Right atrium auricular region (tissue), 2 donors: ENCODE results near the gene NUDT4B. TPM values are rescaled to one million over a fixed set of nuclear protein-coding genes. Genes with fewer than 3 reads are reported as not detected.
"Not testable (repeated sequence)": the region's sequence is repeated elsewhere in the genome, so short reads cannot be mapped to it uniquely, and the experiment has no call there.

ENCODE experiments used
- DNase-seq: peaks from one replicate; pipeline ENCODE4 v3.0.0-alpha.2; 2019; ENCODE audit warnings: low spot score
- H3K27ac ChIP-seq, 2 donors: fragments of 200-600 bp; sonication (generic); 1 replicate in 1 of 2; 2 replicates in 1 of 2; pipeline ENCODE4 v1.5.1; 2016 to 2019
- H3K27me3 ChIP-seq, 2 donors: fragments of 200-600 bp; sonication (generic); one replicate each; pipeline versions ENCODE4 v1.5.1 to v1.6.0; 2017 to 2019
- H3K36me3 ChIP-seq: fragments of 200-600 bp; sonication (generic); one replicate; pipeline ENCODE4 v1.5.1; 2016
- H3K4me1 ChIP-seq, 2 donors: fragments of 200-600 bp; sonication (generic); one replicate each; pipeline versions ENCODE4 v1.5.1 to v1.6.0; 2017 to 2019
- H3K4me3 ChIP-seq, 2 donors: fragments of 200-600 bp; sonication (generic); 1 replicate in 1 of 2; 2 replicates in 1 of 2; pipeline ENCODE4 v1.5.1; 2017 to 2019; ENCODE audit warnings: mild to moderate bottlenecking in 1 of 2, moderate library complexity in 1 of 2
- H3K9me3 ChIP-seq, 2 donors: fragments of 200-600 bp; sonication (generic); one replicate each; pipeline ENCODE4 v1.5.1; 2019
- total RNA-seq, 2 donors: library from RNA; depleted of rRNA; stranded (reverse); fragments of >200 nt; gene quantifications; one replicate each; pipeline ENCODE4 v1.1.0, GENCODE V29; 2016

The NUDT4B gene
- total RNA-seq, 2 donors from 2014 or later, result 88.6 to 96.0 TPM

DNA sequence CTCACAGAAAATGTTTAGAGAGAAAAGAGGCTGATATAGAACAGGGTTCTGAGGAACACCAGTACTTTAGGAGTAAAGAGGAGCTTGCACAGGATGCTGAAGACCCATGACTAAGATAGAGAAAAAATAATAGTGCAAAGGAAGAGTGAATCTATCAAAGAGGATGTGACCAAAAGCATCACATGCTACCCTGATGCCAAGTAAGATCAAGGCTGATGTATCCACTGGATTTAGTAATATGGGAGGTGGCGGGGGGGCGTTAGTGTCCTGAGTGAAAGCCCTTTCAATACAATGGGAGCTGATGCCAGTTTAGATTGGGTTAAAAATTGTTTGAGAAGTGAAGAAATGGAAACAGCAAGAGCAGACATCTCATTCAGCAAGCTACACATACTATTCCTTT is 11.2 kb downstream of the NUDT4B start:
- peak; percentile 61 for DNase-seq

DNA sequence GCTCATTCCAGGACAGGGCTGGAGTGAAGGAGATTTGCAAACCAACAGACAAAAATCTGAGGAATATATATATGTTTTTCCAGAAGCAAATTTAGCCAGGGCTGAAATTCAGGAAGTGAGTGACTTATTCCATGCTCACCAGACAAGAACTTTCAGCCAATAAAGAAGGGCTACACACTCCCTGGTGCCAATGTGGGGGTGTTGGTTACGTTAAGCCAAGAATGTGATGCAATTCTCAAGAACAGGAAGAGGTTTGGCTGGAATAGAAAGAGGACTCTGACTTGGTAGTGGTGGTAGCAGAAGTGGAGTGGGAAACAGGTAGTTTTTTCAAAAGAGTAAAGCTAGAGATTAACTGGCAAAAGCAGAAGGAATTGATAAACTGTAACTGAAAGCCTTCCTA is 11.6 kb downstream of the NUDT4B start:
- H3K36me3 ChIP-seq, H3K4me1 ChIP-seq, DNase-seq, H3K4me3 ChIP-seq, H3K27me3 ChIP-seq, H3K27ac ChIP-seq, H3K9me3 ChIP-seq: not testable (repeated sequence)

More for the DNA sequence above, 11.2 kb downstream of the NUDT4B start:
- H3K27ac ChIP-seq, result peak overlapping the region in 1 of 2 donors; percentile 43
- not testable (repeated sequence) for H3K4me3 ChIP-seq, H3K36me3 ChIP-seq, H3K4me1 ChIP-seq, H3K27me3 ChIP-seq, H3K9me3 ChIP-seq

DNA sequence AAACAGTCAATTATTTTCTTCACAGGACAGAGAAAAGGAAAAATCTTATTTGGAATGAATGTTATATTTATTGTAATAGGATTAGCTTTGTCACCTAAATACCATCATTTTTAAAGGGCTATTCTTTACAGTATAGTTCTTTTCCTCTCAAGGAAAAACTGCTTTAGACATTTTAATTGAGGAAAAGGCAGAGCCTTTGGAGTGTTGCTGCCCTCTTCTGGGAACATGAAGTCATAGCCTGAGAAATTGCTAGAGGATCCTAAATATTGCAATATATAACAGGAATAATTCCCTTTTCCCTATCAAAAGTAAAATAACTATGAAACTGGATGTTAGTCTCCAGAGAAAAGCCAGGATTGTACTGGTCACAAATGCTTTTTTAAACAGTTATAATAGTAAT is 12.8 kb downstream of the NUDT4B start:
- H3K4me1 ChIP-seq, H3K4me3 ChIP-seq, H3K9me3 ChIP-seq, H3K27me3 ChIP-seq, H3K36me3 ChIP-seq, DNase-seq, H3K27ac ChIP-seq: not testable (repeated sequence)

DNA sequence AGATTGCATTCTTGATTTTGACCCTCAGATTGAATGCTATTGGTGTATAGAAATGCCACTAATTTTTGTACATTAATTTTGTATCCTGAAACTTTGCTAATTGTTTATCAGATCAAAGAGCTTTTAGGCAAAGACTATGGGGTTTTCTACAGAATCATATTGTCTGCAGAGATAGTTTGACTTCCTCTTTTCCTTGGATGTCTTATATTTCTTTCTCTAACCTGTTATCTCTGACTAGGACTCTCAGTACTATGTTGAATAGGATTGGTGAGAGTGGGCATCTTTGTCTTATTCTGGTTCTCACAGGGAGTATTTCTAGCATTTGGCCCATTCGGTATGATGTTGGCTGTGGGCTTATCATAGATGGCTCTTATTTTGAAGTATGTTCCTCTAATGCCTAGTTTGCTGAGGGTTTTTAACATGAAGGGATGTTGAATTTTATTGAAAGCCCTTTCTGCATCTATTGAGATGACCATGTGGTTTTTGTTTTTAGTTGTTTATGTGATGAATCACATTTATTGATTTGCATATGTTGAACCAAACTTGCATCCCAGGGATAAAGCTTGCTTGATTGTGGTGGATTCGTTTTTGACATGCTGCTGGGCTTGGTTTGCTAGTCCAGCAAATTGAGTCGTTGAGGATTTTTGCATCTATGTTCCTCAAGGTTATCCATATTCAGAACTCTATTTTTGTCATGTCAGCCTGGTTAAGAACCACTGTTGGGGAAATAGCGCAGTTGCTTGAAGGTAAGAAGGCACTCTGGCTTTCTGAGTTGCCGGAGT is 16.9 kb downstream of the NUDT4B start:
- not testable (repeated sequence) for H3K9me3 ChIP-seq, H3K27ac ChIP-seq, H3K4me1 ChIP-seq, H3K36me3 ChIP-seq, H3K27me3 ChIP-seq, DNase-seq, H3K4me3 ChIP-seq

DNA sequence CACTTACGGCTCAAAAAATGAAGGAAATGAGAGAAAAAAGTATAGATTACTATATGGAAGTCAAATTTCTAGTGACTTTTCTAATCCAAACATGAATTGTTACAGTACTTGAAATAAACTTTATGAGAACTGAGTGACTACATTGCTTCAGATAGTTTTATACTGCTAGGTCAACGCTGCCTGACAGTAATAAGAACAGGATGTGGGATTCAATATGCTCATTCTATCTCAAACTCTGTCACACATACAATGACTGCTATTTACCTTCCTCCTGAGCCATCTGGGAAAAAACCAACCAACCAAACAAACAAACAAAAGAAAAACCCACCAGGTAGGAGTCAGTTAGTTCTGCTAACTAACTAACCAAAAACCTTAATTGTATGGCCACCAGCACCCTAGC is 20.0 kb downstream of the NUDT4B start:
- DNase-seq, H3K4me3 ChIP-seq: not testable (repeated sequence)

DNA sequence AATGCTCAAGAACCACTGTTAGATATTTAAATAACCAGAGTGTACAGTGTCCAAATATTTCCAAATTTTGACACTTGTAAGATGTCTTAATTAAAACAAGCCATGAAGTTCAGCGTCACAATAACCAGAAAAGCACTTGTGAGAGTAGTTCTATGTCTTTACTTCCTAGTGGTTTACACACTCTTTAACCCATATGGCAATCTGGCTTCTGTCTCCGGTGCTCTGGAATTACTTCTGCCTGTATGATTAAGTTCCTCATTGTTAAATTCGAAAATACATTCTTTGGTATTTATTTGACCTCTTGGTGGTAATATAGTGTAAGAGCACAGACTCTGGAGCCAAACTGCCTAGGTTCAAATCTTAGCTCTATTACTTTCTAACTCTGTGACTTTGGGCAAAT is 20.9 kb downstream of the NUDT4B start:
- not testable (repeated sequence) for H3K36me3 ChIP-seq

More for the DNA sequence above, 20.0 kb downstream of the NUDT4B start:
- H3K4me1 ChIP-seq, H3K27me3 ChIP-seq, H3K27ac ChIP-seq, H3K36me3 ChIP-seq, H3K9me3 ChIP-seq: not testable (repeated sequence)

GRCh38 chr1:148773690-148774089 is 25.1 kb downstream of the NUDT4B start:
- H3K4me3 ChIP-seq, H3K36me3 ChIP-seq, H3K9me3 ChIP-seq, H3K27me3 ChIP-seq, DNase-seq, H3K4me1 ChIP-seq, H3K27ac ChIP-seq: not testable (repeated sequence)

More for the DNA sequence above, 20.9 kb downstream of the NUDT4B start:
- H3K4me1 ChIP-seq, DNase-seq, H3K4me3 ChIP-seq, H3K27ac ChIP-seq, H3K9me3 ChIP-seq, H3K27me3 ChIP-seq: not testable (repeated sequence)

DNA sequence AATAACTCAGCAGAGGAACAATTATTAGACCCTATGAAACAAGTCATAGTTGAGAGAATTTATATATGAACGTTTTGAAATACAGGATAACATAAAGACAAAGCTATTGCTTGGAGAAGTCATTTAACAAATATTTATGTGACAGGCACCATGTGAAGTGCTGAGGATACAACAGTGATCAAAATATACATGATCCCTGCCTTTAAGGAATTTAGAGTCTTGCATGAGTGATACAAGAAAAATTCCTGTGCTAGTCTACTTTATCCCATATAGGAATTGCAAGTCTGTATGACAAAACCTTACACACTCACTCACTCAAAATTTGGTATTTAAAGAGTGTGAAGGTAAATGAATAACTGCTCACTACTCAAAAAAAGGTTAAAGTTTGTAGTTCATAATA is 25.5 kb downstream of the NUDT4B start:
- H3K27me3 ChIP-seq, H3K9me3 ChIP-seq, H3K36me3 ChIP-seq, DNase-seq, H3K4me1 ChIP-seq, H3K4me3 ChIP-seq, H3K27ac ChIP-seq: not testable (repeated sequence)

GRCh38 chr1:148775263-148775662 is 26.7 kb downstream of the NUDT4B start:
- H3K27me3 ChIP-seq, H3K27ac ChIP-seq, H3K4me3 ChIP-seq, H3K4me1 ChIP-seq, DNase-seq, H3K36me3 ChIP-seq, H3K9me3 ChIP-seq: not testable (repeated sequence)

GRCh38 chr1:148777649-148778048 is 29.1 kb downstream of the NUDT4B start:
- H3K9me3 ChIP-seq, H3K36me3 ChIP-seq, H3K4me1 ChIP-seq, H3K27me3 ChIP-seq, H3K27ac ChIP-seq, DNase-seq, H3K4me3 ChIP-seq: not testable (repeated sequence)

DNA sequence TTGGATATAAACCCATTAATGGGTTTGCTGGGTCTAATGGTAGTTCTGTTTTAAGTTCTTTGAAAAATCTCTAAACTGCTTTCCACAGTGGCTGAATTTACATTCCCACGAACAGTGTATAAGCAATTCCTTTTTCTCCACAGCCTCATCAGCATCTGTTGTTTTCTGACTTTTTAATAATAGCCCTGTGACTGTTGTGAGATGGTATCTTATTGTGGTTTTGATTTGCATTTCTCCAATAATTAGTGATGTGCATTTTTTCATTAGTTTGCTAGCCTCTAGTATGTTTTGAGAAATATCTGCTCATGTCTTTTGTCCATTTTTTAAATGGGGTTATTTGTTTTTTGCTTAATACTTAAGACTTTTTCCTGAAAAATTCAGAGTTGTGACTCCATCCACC is 31.8 kb downstream of the NUDT4B start:
- H3K4me3 ChIP-seq, H3K4me1 ChIP-seq, H3K27ac ChIP-seq, H3K36me3 ChIP-seq, H3K9me3 ChIP-seq, H3K27me3 ChIP-seq, DNase-seq: not testable (repeated sequence)

DNA sequence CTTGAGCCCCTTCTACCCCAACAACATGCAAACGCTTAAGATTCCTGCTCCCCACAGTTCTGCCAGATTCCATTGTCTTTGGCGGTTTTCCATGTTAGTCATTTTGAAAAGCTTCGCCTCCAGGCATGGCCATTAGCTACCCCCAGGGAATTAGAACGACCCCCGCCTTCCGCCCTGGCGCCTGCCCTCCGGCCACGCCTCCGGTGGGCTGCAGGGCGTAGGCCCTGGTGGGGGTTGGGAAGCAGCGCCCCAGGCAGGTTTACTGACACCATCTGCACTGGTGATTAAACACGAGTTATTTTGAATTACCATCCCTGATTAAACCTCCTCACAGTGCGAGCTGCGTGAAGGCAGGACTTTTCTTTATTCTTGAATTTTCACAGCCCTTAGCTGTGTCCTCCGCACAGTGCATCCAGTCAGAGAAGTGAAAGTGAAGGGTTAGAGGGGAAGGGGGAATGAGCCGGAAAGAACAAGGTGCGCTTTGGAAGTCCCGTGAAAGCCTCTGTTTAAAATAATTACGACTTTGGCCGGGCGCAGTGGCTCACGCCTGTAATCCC is 43.0 kb downstream of the NUDT4B start:
- H3K36me3 ChIP-seq, H3K27me3 ChIP-seq, H3K4me1 ChIP-seq, H3K4me3 ChIP-seq, DNase-seq, H3K27ac ChIP-seq, H3K9me3 ChIP-seq: not testable (repeated sequence)

DNA sequence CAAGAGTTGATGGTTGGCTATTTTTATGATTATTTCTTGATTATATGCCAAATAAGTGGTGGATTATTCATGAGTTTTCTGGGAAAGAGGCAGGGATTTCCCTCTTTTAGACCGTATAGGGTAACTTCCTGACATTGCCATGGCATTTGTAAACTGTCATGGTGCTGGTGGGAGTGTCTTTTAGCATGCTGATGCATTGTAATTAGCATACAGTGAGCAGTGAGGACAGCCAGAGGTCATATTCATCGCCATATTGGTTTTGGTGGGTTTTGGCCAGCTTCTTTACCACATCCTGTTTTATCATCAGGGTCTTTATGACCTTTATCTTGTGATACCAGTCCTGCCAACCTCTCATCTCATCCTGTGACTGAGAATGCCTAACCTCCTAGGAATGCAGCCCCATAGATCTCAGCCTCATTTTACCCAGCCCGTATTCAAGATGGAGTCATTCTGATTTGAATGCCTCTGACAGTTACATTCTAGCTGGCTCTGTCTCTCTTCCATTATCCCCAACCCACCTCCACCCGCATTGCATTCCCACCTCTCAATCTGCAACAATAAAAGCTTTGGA is 45.3 kb downstream of the NUDT4B start:
- not testable (repeated sequence) for H3K9me3 ChIP-seq, H3K27me3 ChIP-seq, H3K27ac ChIP-seq, H3K36me3 ChIP-seq, DNase-seq, H3K4me1 ChIP-seq, H3K4me3 ChIP-seq
